ENCODE results near the gene DDX49.
"Not testable (repeated sequence)": the region's sequence is repeated elsewhere in the genome, so short reads cannot be mapped to it uniquely, and the experiment has no call there.

DDX49 gene

GRCh38 chr19:18910801-18911436, 8.6 kb upstream of the DDX49 start:
- DNase-seq = no peak

GRCh38 chr19:18912933-18913332, 6.6 kb upstream of the DDX49 start:
- DNase-seq = no peak

DNA sequence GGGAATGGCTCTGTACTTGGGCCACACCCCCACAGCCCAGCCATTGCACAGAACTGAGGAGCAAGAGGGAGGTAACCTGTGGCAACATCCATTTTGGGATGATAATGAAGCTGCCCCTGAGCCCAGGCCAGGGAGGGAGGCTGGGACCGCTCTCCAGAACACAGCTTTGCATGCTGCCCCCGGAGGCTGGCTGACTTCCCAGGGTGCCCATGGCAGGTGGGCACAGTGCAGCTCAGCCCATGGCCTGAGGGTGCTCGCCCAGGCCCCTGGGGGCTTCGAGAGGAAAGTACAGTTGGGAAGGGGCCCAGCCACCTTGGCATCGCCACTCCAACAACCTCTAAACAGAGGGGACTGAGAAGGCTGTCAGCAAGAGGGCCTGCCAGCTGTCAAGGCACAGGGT, 6.0 kb upstream of the DDX49 start:
- no peak for DNase-seq

DNA sequence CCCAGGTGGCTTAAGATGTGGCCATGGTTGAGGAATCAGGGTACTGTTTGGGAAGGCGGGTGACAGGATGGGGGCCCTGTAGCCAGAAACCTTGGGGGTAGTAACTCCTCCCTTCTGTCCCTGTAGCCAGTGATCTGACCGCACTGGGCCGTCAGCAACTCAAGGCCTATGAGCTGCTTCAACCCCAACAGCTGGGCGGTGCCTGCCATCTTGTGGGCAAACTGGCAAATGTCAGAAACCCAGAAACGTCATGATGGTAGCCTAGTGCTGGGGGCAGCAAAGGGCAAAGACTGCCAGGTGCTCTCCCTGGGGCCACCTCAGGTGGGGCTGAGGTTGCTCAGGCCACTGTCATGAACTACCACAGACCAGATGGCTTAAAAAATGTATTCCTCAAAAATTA, 3.9 kb upstream of the DDX49 start:
- DNase-seq = peak in 11 of 14 donors; percentile 13 to 66 (median 46)

DNA sequence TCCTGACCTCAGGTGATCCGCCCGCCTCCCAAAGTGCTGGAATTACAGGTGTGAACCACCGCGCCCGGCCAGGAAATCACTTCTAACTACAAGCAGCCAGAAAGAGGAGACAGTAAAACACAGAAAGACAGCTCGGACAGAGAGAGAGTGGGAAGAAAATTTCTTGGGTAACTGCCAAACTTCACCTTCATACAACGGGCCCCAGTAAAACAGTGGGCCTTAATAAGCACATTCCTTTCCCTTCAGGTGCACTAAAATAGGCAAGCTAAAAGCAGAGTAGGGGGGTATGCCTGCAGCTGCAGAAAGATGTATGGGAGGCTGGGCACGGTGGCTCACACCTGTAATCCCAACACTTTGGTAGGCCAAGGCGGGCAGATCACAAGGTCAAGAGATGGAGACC, 1.9 kb upstream of the DDX49 start:
- not testable (repeated sequence) for DNase-seq

- no peak for DNase-seq
Measured at GRCh38 chr19:18919900-18920214, 342 bp downstream of the DDX49 start.

- DNase-seq = no peak
Measured at GRCh38 chr19:18920400-18920799, 885 bp downstream of the DDX49 start.

GRCh38 chr19:18921593-18921992, 2.1 kb downstream of the DDX49 start:
- DNase-seq = no peak

DNA sequence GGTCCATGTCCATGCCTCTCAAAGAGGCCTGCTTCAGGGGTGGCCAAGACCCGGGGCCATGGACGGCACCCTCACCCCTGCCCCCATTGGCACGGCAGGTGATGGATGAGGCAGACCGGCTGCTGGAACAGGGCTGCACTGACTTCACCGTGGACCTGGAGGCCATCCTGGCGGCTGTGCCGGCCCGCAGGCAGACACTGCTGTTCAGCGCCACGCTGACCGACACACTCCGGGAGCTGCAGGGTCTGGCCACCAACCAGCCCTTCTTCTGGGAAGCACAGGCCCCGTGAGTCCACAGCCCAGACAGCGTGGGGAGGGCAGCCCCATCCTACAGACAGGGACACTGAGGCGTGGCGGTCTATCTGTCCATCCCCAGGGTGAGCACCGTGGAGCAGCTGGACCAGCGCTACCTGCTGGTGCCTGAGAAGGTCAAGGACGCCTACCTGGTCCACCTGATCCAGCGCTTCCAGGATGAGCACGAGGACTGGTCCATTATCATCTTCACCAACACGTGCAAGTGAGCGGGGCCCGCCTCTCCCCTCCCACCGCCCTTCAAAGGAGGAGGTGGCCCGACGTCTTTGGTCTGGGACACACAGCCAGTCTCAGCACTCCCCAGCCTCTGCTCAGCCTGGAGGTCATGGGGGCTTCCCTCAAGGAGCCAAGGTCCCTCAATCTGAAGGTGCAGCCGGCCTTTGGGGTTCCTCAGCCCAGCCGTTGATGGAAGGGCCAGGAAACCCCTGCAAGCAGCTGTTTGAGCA, 2.9 kb downstream of the DDX49 start:
- no peak for DNase-seq

DNA sequence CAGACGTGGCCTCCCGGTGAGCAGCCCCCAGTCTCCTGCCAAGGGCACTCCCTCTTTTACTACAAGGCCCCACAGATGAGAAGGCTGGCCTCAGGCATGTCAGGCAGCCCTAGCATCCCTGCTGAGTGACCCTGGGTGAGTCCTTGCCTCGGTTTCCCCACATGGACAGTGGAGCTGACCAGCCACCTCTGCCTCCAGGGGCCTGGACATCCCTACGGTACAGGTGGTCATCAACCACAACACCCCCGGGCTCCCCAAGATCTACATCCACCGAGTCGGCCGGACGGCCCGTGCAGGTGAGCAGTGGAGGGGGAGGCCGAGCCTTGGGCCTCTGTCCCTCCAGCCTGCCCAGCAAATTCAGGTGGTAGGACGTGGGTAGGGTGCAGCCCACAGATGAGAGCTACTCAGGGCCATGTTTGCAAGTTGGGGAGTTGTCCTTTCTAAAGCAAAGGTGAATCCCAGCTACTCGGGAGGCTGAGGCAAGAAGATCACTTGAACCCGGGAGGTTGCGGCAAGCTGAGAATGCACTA, 5.2 kb downstream of the DDX49 start:
- DNase-seq = no peak

DNA sequence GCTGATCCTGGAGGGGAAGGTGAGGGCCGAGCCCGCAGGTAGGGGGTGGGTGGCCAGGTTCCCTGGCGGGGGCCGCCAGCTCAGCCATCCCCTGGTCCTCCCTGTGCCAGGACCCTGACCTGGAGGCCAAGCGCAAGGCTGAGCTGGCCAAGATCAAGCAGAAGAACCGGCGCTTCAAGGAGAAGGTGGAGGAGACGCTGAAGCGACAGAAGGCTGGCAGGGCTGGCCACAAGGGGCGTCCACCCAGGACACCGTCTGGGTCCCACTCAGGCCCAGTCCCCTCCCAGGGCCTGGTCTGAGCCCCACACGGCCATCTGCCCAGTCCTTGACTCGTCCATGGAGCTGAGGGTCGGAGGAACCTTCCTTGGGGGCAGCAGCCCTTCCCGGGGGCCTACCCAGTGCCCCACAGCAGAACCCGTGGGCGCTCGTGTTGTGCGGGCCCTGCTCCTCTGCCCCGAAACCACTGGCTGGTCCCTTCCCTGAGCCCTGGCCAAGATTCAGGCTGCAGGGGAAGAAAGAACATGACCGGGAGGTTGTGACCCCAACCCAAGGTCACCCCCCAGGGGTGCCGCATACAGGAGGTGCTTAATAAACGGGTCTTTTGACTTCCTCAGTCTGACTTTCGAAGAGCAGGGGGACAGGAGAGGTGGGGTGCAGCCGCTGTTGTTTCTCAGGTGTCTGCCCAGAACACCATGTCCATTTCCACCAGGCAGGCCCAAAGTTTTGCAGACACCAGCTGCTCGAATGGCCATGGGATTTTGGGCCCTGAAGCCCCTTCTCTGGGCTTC, 8.7 kb downstream of the DDX49 start:
- no peak for DNase-seq

- no peak for DNase-seq
Measured at GRCh38 chr19:18929311-18929710, 9.8 kb downstream of the DDX49 start.

DNA sequence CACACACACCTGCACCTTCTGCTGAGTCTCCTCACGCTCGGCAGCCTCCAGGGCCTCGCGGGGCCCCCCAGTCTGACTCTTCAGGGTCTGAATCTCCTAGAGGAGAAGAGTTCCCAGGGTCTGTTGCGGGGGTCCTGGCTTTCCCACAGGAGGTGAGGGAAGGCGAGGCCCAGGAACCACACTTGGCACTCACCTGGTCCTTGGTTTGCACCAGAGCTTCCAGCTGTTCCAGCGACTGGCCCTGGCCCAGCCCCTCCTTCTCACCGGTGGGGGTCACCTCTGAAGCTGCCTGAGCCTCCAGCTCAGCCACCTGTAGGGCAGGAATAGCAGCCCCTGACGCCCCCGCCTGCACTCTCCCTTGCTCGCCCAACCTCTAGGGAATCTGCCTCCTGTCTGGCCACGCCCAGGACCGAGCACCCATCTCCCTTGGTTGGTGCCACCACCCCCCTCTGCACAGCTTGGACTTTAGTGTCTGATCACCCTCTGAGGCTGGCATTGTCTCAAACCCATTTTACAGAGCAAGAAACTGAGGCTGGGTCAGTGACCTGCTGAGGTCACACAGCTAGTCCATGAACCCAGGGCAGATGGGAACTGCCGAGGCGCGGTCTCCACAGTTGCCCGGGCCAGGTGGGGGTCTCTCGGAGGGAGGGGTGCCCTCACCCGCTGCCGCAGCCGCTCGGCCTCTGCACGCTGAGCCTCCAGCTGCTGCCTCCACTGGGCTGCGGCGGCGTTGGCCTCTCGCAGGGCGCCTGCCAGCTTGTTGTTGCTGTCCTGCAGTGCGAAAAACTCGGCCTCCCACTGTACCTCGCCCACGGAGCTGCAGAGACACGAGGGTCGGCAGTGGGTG, 12.0 kb downstream of the DDX49 start:
- DNase-seq = no peak

DNA sequence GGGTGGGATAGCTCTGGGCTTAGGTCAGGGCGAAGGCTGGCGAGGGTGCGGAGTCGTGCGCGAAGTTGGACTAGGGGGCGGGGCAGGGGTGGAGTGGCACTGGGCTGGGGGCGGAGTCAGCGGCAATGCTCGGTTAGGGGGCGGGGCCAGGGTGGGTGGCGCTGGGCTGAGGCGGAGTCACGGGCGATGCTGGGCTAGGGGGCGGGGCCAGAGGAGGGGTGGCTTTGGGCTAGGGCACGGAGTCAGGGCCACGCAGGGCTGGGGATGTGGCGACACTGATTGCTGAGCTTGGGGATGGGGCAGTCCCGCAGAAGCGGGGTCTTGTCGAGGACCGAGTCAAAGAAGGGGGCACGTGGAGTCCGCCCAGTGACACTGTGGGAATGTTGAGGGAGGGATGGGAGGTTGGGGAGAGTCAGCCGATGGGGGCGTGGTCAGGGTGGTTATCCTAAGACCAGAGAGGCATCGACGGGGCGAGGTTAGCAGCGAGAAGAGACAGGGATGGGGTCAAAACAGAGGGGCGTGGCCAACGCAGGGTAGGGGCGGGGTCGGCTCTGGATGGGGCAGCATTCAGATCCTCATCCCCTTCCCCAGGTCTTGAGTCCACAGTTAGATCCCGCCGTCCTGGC, 12.8 kb downstream of the DDX49 start:
- DNase-seq = peak in 9 of 14 donors; percentile 3 to 61 (median 39)

DNA sequence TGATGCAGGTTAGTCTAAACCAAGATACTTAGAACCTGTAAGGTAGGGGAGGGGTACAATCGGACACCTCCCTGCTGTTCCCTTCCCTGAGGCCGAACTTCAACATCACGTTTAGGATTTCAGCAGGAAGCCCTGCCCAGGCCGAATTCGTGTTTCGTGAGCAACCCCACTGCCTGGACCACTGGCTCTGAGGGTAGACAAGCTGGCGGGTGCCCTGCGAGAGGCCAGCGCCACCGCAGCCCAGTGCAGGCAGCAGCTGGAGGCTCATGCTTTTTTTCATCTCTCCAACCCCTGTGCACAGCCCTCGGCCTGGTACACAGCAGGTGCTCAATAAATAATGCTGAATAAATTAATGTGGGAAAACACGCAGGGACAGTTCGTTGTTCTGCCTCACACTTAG, 13.8 kb downstream of the DDX49 start:
- DNase-seq = no peak

GRCh38 chr19:18939163-18939562, 19.6 kb downstream of the DDX49 start:
- no peak for DNase-seq

DNA sequence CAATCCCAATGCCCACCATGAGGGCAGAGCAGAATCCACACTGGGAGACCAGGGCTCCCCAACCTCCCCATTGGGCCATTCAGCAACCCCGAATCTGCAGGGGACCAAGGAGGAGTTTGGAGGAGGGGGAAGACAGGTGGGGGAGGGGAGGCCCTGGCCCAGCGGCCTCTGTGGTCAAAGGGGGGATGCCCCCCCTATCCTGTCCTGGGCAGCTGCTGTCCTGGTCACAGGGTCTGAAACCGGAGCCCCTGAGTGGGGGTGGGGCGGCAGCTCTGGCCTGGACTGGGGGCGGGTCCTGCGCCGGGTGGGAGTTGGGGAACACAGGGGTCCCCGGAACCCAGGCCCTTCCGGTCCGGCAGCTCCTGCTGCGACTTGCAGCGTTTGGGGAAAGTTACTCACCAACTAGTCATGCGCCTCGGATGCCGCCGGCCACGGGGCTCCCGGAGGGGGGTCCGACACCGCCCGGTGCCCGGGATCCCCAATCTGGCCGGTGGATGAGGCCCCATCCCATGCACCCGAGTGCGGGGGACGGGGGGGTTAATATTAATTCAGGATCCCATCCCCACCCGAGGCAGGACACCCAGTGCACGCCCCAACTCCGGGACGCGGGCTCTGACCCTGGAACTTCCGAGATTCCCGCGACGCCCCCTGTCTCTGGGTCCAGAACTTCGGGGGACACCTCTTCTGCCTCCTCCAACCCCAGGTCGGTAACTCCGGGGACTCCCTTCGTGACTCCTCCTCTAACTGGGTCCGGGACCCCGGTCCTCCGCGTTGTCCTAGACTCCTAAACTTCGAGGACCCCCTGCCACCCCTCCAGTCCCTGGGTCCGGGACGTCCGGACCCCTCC, 20.6 kb downstream of the DDX49 start:
- peak in 12 of 14 donors; percentile 18 to 82 (median 54) for DNase-seq

GRCh38 chr19:18940769-18941627, 21.5 kb downstream of the DDX49 start, which contains the start of gene HOMER3:
Gene HOMER3 (minus strand): TSS chr19:18941217. CDS start chr19:18938982, 2,235 bp downstream.
- DNase-seq = peak in 12 of 14 donors; percentile 47 to 90 (median 68)

DNA sequence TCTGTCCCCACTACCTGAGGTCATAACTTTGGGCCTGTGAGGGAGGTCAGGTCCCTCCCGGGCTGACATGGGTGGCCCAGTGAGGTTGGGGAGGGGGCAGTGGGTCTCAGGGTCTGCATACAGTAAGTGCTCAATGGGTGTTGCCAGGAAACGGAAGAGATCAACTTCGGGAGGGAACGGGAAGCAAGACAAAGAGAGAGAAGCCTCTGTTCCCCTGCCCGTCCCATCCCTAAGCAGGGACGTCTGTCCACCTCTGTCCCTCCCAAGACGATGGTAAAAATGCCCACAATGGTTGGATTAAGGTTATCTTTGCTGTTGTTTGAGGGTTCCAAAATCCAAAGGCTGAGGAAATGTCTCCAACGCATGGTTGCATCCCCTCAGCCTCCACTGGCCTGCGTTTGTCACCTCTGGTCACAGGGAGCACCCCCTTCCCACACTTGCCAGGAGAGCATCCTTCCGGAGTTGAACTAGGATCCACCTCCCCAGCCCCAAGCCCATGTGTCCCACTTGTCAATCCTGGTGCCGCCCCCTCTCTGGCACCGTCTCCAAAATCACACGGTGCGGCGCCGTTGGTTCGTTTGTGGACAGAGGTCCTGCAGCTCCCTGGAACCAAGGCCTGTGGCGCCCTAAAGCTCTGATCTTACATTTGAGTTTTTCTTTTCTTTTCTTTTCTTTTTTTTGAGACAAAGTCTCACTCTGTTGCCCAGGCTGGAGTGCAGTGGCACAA, 22.3 kb downstream of the DDX49 start:
- DNase-seq = peak in 6 of 14 donors; percentile 3 to 21 (median 12)
